IMR-90 (cell line): ENCODE data around the gene SHISAL2B.

Source experiments
- BHLHE40 ChIP-seq: fragments of 150-350 bp; IDR thresholded peaks from 2 replicates; pipeline ENCODE4 v1.6.1; 2016; ENCODE audit warnings: mild to moderate bottlenecking, low read depth, low read length
- CEBPB ChIP-seq: IDR thresholded peaks from 2 replicates; pipeline ENCODE4 v1.6.1; 2012; ENCODE audit warnings: low read depth, low read length, improper control_type of control experiment
- ELK1 ChIP-seq: fragments of 150-350 bp; IDR thresholded peaks from 2 replicates; pipeline ENCODE4 v1.6.1; 2016; ENCODE audit warnings: low read depth, mild to moderate bottlenecking, low read length, moderate library complexity, borderline replicate concordance
- MAFK ChIP-seq: IDR thresholded peaks from 2 replicates; pipeline ENCODE4 v1.6.1; 2012; ENCODE audit warnings: low read depth, low read length, improper control_type of control experiment
- POLR2A ChIP-seq: IDR thresholded peaks from 2 replicates; pipeline ENCODE4 v1.6.1; 2012; ENCODE audit warnings: mild to moderate bottlenecking, low read depth, low read length
- RAD21 ChIP-seq: IDR thresholded peaks from 2 replicates; pipeline ENCODE4 v1.6.1; 2012; ENCODE audit warnings: low read length, improper control_type of control experiment
- RFX5 ChIP-seq: IDR thresholded peaks from 2 replicates; pipeline ENCODE4 v1.8.0; 2012; ENCODE audit warnings: low read depth, mild to moderate bottlenecking, low read length, moderate library complexity
- TF ChIP-seq, protein P1 (sequence below): conservative IDR thresholded peaks from 2 replicates; pipeline ENCODE4 v1.5.1; 2012; ENCODE audit warnings: mild to moderate bottlenecking, low read depth, low read length, improper control_type of control experiment

- TF ChIP-seq, protein P1, sequence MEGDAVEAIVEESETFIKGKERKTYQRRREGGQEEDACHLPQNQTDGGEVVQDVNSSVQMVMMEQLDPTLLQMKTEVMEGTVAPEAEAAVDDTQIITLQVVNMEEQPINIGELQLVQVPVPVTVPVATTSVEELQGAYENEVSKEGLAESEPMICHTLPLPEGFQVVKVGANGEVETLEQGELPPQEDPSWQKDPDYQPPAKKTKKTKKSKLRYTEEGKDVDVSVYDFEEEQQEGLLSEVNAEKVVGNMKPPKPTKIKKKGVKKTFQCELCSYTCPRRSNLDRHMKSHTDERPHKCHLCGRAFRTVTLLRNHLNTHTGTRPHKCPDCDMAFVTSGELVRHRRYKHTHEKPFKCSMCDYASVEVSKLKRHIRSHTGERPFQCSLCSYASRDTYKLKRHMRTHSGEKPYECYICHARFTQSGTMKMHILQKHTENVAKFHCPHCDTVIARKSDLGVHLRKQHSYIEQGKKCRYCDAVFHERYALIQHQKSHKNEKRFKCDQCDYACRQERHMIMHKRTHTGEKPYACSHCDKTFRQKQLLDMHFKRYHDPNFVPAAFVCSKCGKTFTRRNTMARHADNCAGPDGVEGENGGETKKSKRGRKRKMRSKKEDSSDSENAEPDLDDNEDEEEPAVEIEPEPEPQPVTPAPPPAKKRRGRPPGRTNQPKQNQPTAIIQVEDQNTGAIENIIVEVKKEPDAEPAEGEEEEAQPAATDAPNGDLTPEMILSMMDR = no peak
- TF ChIP-seq RFX5 = no peak
- no peak for TF ChIP-seq BHLHE40
- no peak for TF ChIP-seq MAFK
- no peak for TF ChIP-seq CEBPB
- no peak for TF ChIP-seq RAD21
- no peak for TF ChIP-seq ELK1
- TF ChIP-seq POLR2A = no peak
Measured at GRCh38 chr5:64690417-64691151, at the start of gene SHISAL2B.
